Loucy (cell line): ENCODE data around the gene WDR54.
A peak's percentile ranks its signal among the peaks of the same experiment; 100 is the strongest.

Source experiments
- H2AFZ ChIP-seq: fragments of 200-600 bp; sonication (generic); 2 replicates; pipeline ENCODE4 v1.6.0; 2016; ENCODE audit warnings: antibody characterized with exemption, mild to moderate bottlenecking, low read length, moderate library complexity
- H3F3A ChIP-seq: fragments of 200-600 bp; 2 replicates; pipeline ENCODE4 v1.6.0; 2016; ENCODE audit warnings: antibody characterized with exemption, low read depth, mild to moderate bottlenecking
- H3K27me3 ChIP-seq: fragments of 200-600 bp; sonication (generic); 2 replicates; pipeline ENCODE4 v1.6.1; 2014; ENCODE audit warnings: low read length, mild to moderate bottlenecking; ENCODE audit not compliant: insufficient read depth, poor library complexity, severe bottlenecking
- H3K36me3 ChIP-seq: fragments of 200-600 bp; sonication (generic); 2 replicates; pipeline ENCODE4 v1.6.1; 2016; ENCODE audit warnings: low read length; ENCODE audit not compliant: insufficient read depth
- H3K4me1 ChIP-seq: fragments of 200-600 bp; sonication (generic); 2 replicates; pipeline ENCODE4 v1.5.1; 2014; ENCODE audit warnings: low read length, mild to moderate bottlenecking; ENCODE audit not compliant: insufficient read depth, poor library complexity, severe bottlenecking
- H3K4me2 ChIP-seq: fragments of 200-600 bp; sonication (generic); 2 replicates; pipeline ENCODE4 v1.6.0; 2014; ENCODE audit warnings: antibody characterized with exemption, low read length, low read depth, mild to moderate bottlenecking; ENCODE audit not compliant: poor library complexity, severe bottlenecking
- H3K4me3 ChIP-seq: fragments of 200-600 bp; sonication (generic); 2 replicates; pipeline ENCODE4 v1.5.1; 2014; ENCODE audit warnings: low read length, mild to moderate bottlenecking, mixed read lengths; ENCODE audit not compliant: poor library complexity, severe bottlenecking
- H3K79me2 ChIP-seq: fragments of 200-600 bp; sonication (generic); 2 replicates; pipeline ENCODE4 v1.6.1; 2014; ENCODE audit warnings: low read length; ENCODE audit not compliant: insufficient read depth
- H3K9ac ChIP-seq: fragments of 200-600 bp; sonication (generic); 2 replicates; pipeline ENCODE4 v1.6.0; 2014; ENCODE audit warnings: mild to moderate bottlenecking, low read depth, low read length, moderate library complexity; ENCODE audit not compliant: poor library complexity, severe bottlenecking
- H3K9me2 ChIP-seq: fragments of 200-600 bp; sonication (generic); replicated peaks from 2 replicates; pipeline ENCODE4 v1.6.1; 2016; ENCODE audit warnings: low read depth, low read length, mixed read lengths
- H3K9me3 ChIP-seq: fragments of 200-600 bp; sonication (generic); 2 replicates; pipeline ENCODE4 v1.6.1; 2014; ENCODE audit warnings: mild to moderate bottlenecking, antibody characterized with exemption, low read length, low read depth; ENCODE audit not compliant: insufficient read depth
- H4K20me1 ChIP-seq: fragments of 200-600 bp; sonication (generic); 2 replicates; pipeline ENCODE4 v1.6.0; 2014; ENCODE audit warnings: antibody characterized with exemption, low read length, mild to moderate bottlenecking; ENCODE audit not compliant: insufficient read depth, poor library complexity, severe bottlenecking
- CTCF ChIP-seq: fragments of 200-600 bp; sonication (generic); conservative IDR thresholded peaks from 2 replicates; pipeline ENCODE4 v1.5.1; 2014; ENCODE audit warnings: mild to moderate bottlenecking, antibody characterized with exemption, low read length
- EZH2phosphoT487 ChIP-seq: fragments of 200-600 bp; IDR thresholded peaks from 2 replicates; pipeline ENCODE4 v1.6.1; 2018; ENCODE audit warnings: antibody characterized with exemption, mild to moderate bottlenecking, moderate library complexity, borderline replicate concordance

The WDR54 gene

GRCh38 chr2:74396149-74396548, 25.4 kb upstream of the WDR54 start:
- Histone ChIP-seq H3K4me1 (peaks cover 2% of the 10 kb centered on the region), H3K36me3 (no peaks in the 10 kb centered on the region), H3K9ac (no peak overlapping the region), H3K27me3 (no peaks in the 10 kb centered on the region), H3F3A (no peaks in the 10 kb centered on the region), H2AFZ (no peak overlapping the region), H3K9me2 (no peaks in the 10 kb centered on the region), H3K9me3 (no peaks in the 10 kb centered on the region), H3K4me2 (no peak overlapping the region), H4K20me1 (peaks cover 1% of the 10 kb centered on the region), H3K4me3 (no peak overlapping the region), H3K79me2 (peaks cover 6% of the 10 kb centered on the region)
- TF ChIP-seq EZH2phosphoT487 (no peak), CTCF (no peak)

DNA sequence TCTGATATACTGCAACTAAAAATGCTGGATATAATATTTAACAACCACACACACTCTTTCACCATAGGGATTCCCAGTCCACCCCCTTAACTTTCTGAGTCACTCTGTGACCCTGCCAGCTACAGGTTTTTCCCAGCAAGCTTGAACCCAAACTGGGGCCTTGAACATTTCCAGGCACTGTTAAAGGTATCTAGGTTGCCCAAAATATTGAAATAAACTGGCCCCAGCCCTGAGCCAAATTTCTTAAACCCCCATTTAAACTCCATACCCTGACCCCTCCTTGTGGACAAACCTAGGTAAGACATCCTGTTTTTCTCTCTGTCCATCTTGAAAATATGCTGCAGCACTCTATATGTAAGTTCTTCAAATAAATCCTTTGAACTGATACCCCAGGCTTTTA, 21.7 kb upstream of the WDR54 start:
- no peak overlapping the region for H3K4me2 ChIP-seq
- H3K9me2 ChIP-seq: no peaks in the 10 kb centered on the region
- TF ChIP-seq EZH2phosphoT487 (no peak), CTCF (peak; percentile 82)
- no peaks in the 10 kb centered on the region for H4K20me1 ChIP-seq
- H3K9ac ChIP-seq: no peak overlapping the region
- H3F3A ChIP-seq: no peaks in the 10 kb centered on the region
- no peaks in the 10 kb centered on the region for H3K27me3 ChIP-seq
- no peaks in the 10 kb centered on the region for H3K4me1 ChIP-seq
- no peaks in the 10 kb centered on the region for H3K9me3 ChIP-seq
- H3K4me3 ChIP-seq: no peak overlapping the region
- H3K79me2 ChIP-seq: no peaks in the 10 kb centered on the region
- H3K36me3 ChIP-seq: no peaks in the 10 kb centered on the region
- H2AFZ ChIP-seq: peak overlapping the region; percentile 98

GRCh38 chr2:74401891-74402290, 19.6 kb upstream of the WDR54 start:
- no peaks in the 10 kb centered on the region for H3F3A ChIP-seq
- H4K20me1 ChIP-seq: no peaks in the 10 kb centered on the region
- H3K9me3 ChIP-seq: no peaks in the 10 kb centered on the region
- no peak overlapping the region for H3K9ac ChIP-seq
- peaks cover 10% of the 10 kb centered on the region for H3K4me1 ChIP-seq
- no peaks in the 10 kb centered on the region for H3K9me2 ChIP-seq
- no peak overlapping the region for H3K4me2 ChIP-seq
- no peaks in the 10 kb centered on the region for H3K36me3 ChIP-seq
- TF ChIP-seq CTCF (no peak), EZH2phosphoT487 (no peak)
- no peaks in the 10 kb centered on the region for H3K27me3 ChIP-seq
- no peaks in the 10 kb centered on the region for H3K79me2 ChIP-seq
- no peak overlapping the region for H2AFZ ChIP-seq
- no peak overlapping the region for H3K4me3 ChIP-seq
